ENCODE measurements around the gene KIF5A. TPM values are rescaled to one million over a fixed set of nuclear protein-coding genes. Genes with fewer than 3 reads are reported as not detected.

KIF5A gene
- total and polyA plus RNA-seq, 2 of the 13 experiments (the other 11 are each of a cell fraction or from before 2014, with no cell fraction given) = 1.6 to 11.9 TPM

GRCh38 chr12:57520053-57520818, 29.6 kb upstream of the KIF5A start, which contains the start of gene DDIT3 (continued):
- TF ChIP-seq ZNF326 (CRISPR knock-in tag; IDR thresholded peaks at IDR 0.05; ENCODE audit: borderline replicate concordance) (no peak), HOMEZ (CRISPR knock-in tag; IDR thresholded peaks at IDR 0.05; ENCODE audit: low read depth) (peak; percentile 14; the same call in 1 of the 2 replicates), NCOR1 (IDR thresholded peaks at IDR 0.05; ENCODE audit: borderline replicate concordance, low read length) (no peak), KAT7 (CRISPR knock-in tag; IDR thresholded peaks at IDR 0.05; ENCODE audit: borderline replicate concordance) (0 out of 2 replicates have a peak, but pooled peaks have one; percentile 73), ZFYVE20 (CRISPR knock-in tag; IDR thresholded peaks at IDR 0.05; ENCODE audit: borderline replicate concordance, low read depth) (no peak), MXD4 (CRISPR knock-in tag; IDR thresholded peaks at IDR 0.05) (no peak), GABPB1 (CRISPR knock-in tag; IDR thresholded peaks at IDR 0.05) (peak; percentile 88), MTF1 (CRISPR knock-in tag; IDR thresholded peaks at IDR 0.05) (no peak), ZFX (CRISPR knock-in tag; IDR thresholded peaks at IDR 0.05; ENCODE audit: low read depth) (peak; percentile 85), THRA (CRISPR knock-in tag; IDR thresholded peaks at IDR 0.05; ENCODE audit: borderline replicate concordance) (peak; percentile 68), TBX2 (CRISPR knock-in tag; IDR thresholded peaks at IDR 0.05; ENCODE audit: borderline replicate concordance) (peak; percentile 49; the same call in 1 of the 2 replicates), ZNF468 (CRISPR knock-in tag; IDR thresholded peaks at IDR 0.05) (no peak), CSRNP1 (CRISPR knock-in tag; IDR thresholded peaks at IDR 0.05) (no peak), ZNF768 (CRISPR knock-in tag; IDR thresholded peaks at IDR 0.05) (peak; percentile 8; the same call in 1 of the 2 replicates), SP4 (CRISPR knock-in tag; IDR thresholded peaks at IDR 0.05) (peak; percentile 98), MLLT10 (CRISPR knock-in tag; IDR thresholded peaks at IDR 0.05) (no peak), CREB1 (IDR thresholded peaks at IDR 0.05) (peak; percentile 85), CREB1 (CRISPR knock-in tag; IDR thresholded peaks at IDR 0.05) (peak; percentile 92), ZBTB7A (CRISPR knock-in tag; IDR thresholded peaks at IDR 0.05) (no peak; the same call in 1 of the 2 replicates), DR1 (CRISPR knock-in tag; IDR thresholded peaks at IDR 0.05) (peak; percentile 98), ZNF704 (CRISPR knock-in tag; IDR thresholded peaks at IDR 0.05; ENCODE audit: borderline replicate concordance) (peak; percentile 68; the same call in 1 of the 2 replicates), FOXO4 (CRISPR knock-in tag; conservative IDR thresholded peaks at IDR 0.05) (0 out of 2 replicates have a peak, but pooled peaks have one; percentile 91)
